Thoracic aorta (tissue), 2 donors: ENCODE measurements around the gene MRPS23. TPM values are rescaled to one million over a fixed set of nuclear protein-coding genes. Genes with fewer than 3 reads are reported as not detected.

Source experiments
- ATAC-seq: fragments of 150-250 bp; one replicate; pipeline ENCODE4 v1.8.0; 2017; ENCODE audit warnings: low read depth; ENCODE audit not compliant: insufficient number of reproducible peaks, low FRiP score
- DNase-seq: peaks from one replicate; pipeline ENCODE4 v3.0.0-alpha.2; 2020; ENCODE audit warnings: low spot score
- H3K27ac ChIP-seq, 2 donors: fragments of 200-600 bp; sonication (generic); 1 replicate in 1 of 2; 2 replicates in 1 of 2; pipeline ENCODE4 v1.5.1; 2016; ENCODE audit warnings: mild to moderate bottlenecking in 2 of 2, moderate library complexity in 2 of 2
- H3K27me3 ChIP-seq: fragments of 200-600 bp; sonication (generic); replicated peaks from 2 replicates; pipeline ENCODE4 v1.6.0; 2016; ENCODE audit warnings: mild to moderate bottlenecking; ENCODE audit not compliant: insufficient read depth
- H3K36me3 ChIP-seq: fragments of 200-600 bp; sonication (generic); one replicate; pipeline ENCODE4 v1.5.1; 2016
- H3K4me1 ChIP-seq, 2 donors: fragments of 200-600 bp; sonication (generic); 1 replicate in 1 of 2; 2 replicates in 1 of 2; pipeline versions ENCODE4 v1.5.1 to v1.6.0; 2016; ENCODE audit warnings: low read depth in 2 of 2, mild to moderate bottlenecking in 1 of 2; ENCODE audit not compliant: control insufficient read depth in 1 of 2
- H3K4me3 ChIP-seq: fragments of 200-600 bp; sonication (generic); 2 replicates; pipeline ENCODE4 v1.5.1; 2016; ENCODE audit warnings: mild to moderate bottlenecking
- H3K9me3 ChIP-seq: fragments of 200-600 bp; sonication (generic); 2 replicates; pipeline ENCODE4 v1.5.1; 2016
- total RNA-seq, 2 donors: library from RNA; depleted of rRNA; stranded (reverse); fragments of >200 nt; gene quantifications; one replicate each; pipeline versions ENCODE4 v1.1.0 to v1.2.3, GENCODE V29; 2016
- TF ChIP-seq, protein P1 (sequence below): fragments of 200-600 bp; sonication (generic); IDR thresholded peaks from one replicate; pipeline ENCODE4 v1.5.1; 2019; ENCODE audit warnings: antibody characterized with exemption

The MRPS23 gene
- total RNA-seq, 2 donors from 2014 or later = 16.2 to 16.6 TPM

GRCh38 chr17:57889892-57890856 is 40.3 kb upstream of the MRPS23 start:
- H3K4me1 ChIP-seq = peaks cover 44 to 73% of the 10 kb centered on the region in 2 donors
- no peaks in the 10 kb centered on the region for H3K9me3 ChIP-seq
- H3K36me3 ChIP-seq = no peaks in the 10 kb centered on the region
- H3K27me3 ChIP-seq = no peaks in the 10 kb centered on the region
- DNase-seq (peak; percentile 86), ATAC-seq (peak; percentile 64)
- H3K4me3 ChIP-seq = peak overlapping the region; percentile 4
- TF ChIP-seq, protein P1, sequence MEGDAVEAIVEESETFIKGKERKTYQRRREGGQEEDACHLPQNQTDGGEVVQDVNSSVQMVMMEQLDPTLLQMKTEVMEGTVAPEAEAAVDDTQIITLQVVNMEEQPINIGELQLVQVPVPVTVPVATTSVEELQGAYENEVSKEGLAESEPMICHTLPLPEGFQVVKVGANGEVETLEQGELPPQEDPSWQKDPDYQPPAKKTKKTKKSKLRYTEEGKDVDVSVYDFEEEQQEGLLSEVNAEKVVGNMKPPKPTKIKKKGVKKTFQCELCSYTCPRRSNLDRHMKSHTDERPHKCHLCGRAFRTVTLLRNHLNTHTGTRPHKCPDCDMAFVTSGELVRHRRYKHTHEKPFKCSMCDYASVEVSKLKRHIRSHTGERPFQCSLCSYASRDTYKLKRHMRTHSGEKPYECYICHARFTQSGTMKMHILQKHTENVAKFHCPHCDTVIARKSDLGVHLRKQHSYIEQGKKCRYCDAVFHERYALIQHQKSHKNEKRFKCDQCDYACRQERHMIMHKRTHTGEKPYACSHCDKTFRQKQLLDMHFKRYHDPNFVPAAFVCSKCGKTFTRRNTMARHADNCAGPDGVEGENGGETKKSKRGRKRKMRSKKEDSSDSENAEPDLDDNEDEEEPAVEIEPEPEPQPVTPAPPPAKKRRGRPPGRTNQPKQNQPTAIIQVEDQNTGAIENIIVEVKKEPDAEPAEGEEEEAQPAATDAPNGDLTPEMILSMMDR = no peak
- H3K27ac ChIP-seq = peak overlapping the region; percentile 93 to 100

GRCh38 chr17:57889252-57889651 is 39.4 kb upstream of the MRPS23 start:
- ATAC-seq (no peak), DNase-seq (no peak)
- TF ChIP-seq, protein P1 = no peak
- Histone ChIP-seq H3K4me1 (peaks cover 44 to 64% of the 10 kb centered on the region in 2 donors), H3K27ac (peak overlapping the region; percentile 93 to 100), H3K27me3 (no peaks in the 10 kb centered on the region), H3K4me3 (no peak overlapping the region), H3K9me3 (no peaks in the 10 kb centered on the region), H3K36me3 (peaks cover 8% of the 10 kb centered on the region)

DNA sequence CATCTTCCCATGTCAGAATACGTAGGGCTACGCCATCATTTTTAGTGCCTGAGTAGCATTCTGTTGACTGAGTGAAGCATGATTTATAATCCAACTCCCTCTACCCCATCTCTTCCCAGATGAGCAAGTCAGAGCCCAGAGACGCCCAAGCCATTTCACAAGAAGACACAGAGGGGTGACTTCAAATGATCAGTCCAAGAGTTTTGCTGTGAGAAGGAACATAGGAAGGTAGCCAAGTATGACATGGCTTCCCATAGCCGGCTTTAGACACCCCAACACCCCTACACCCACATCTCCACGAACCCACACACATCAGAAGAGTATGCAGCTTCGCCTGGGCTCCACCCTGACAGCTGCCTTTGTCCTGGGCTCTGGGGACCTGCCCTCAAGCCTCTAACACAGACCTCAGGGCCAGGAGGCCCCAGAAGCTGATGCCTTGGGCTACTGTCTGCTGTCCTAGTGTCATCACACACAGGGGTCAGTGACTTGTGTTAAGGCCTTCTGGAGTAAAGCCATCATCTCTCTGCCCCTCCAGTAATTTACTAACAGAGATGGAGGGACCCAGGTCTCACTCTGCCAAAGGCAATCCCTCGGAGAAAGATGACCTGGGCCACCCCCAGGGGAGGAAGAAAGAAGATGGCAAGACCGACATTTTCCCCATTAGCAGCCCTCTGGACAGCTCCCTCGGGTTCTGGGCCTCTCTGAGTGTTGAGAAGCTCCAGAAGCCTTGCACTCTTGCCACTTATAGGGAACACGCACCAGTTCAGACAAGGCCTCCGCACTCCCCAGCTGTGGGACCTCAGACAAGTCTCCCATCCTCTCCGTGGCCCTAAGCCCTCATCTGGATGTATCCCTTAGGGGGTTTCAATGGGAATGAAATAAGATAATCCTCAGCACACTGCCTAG is 38.7 kb upstream of the MRPS23 start:
- H3K27me3 ChIP-seq = no peaks in the 10 kb centered on the region
- no peak for ATAC-seq
- DNase-seq = no peak
- no peak overlapping the region for H3K4me3 ChIP-seq
- peak overlapping the region; percentile 93 to 100 for H3K27ac ChIP-seq
- no peaks in the 10 kb centered on the region for H3K9me3 ChIP-seq
- peaks cover 8% of the 10 kb centered on the region for H3K36me3 ChIP-seq
- TF ChIP-seq, protein P1 = no peak
- peaks cover 37 to 57% of the 10 kb centered on the region in 2 donors for H3K4me1 ChIP-seq

- Histone ChIP-seq H3K4me1 (peaks cover 25 to 52% of the 10 kb centered on the region in 2 donors), H3K9me3 (no peaks in the 10 kb centered on the region), H3K4me3 (no peak overlapping the region), H3K27ac (no peak overlapping the region), H3K36me3 (peaks cover 8% of the 10 kb centered on the region), H3K27me3 (no peaks in the 10 kb centered on the region)
- DNase-seq (no peak), ATAC-seq (no peak)
- TF ChIP-seq, protein P1 = no peak
These were observed 37.3 kb upstream of the MRPS23 start for GRCh38 chr17:57887161-57887560.

GRCh38 chr17:57886020-57886419 is 36.2 kb upstream of the MRPS23 start:
- Histone ChIP-seq H3K4me1 (peaks cover 26 to 52% of the 10 kb centered on the region in 2 donors), H3K36me3 (peaks cover 8% of the 10 kb centered on the region), H3K9me3 (no peaks in the 10 kb centered on the region), H3K4me3 (no peak overlapping the region), H3K27me3 (no peaks in the 10 kb centered on the region), H3K27ac (no peak overlapping the region)
- TF ChIP-seq, protein P1 = no peak
- DNase-seq (no peak), ATAC-seq (no peak)
